Stimulated activated CD8-positive, alpha-beta memory T cell treated with anti-CD3 and anti-CD28 coated beads, Interleukin-7, amount 100 ng/mL, for 24 hours (primary cell): ENCODE measurements around the gene SUFU.
"Not testable (repeated sequence)": the region's sequence is repeated elsewhere in the genome, so short reads cannot be mapped to it uniquely, and the experiment has no call there.

Experiments
- DNase-seq: peaks from one replicate; pipeline ENCODE4 v3.0.0-alpha.2; 2020; ENCODE audit warnings: low read depth

Gene SUFU

GRCh38 chr10:102652170-102652916, 148.6 kb downstream of the SUFU start:
- no peak for DNase-seq

- no peak for DNase-seq
Measured at GRCh38 chr10:102653060-102653459, 149.3 kb downstream of the SUFU start.

DNA sequence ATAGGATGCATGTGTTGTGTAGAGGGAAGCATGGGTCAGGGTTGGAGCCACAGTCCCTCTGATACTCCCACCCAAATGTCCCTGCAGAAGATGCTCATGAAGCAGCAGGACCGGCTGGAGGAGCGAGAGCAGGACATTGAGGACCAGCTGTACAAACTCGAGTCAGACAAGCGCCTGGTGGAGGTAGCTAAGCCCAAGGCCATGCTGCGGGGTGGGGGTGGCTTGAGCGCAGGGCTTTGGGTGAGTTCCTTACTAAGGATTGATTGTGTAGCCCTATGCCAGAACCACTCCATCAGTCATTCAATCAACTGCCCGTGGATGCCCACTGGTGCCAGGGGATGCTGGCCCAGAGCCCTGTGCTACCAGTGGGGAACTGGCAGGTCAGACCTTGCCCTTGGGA, 150.8 kb downstream of the SUFU start:
- no peak for DNase-seq

DNA sequence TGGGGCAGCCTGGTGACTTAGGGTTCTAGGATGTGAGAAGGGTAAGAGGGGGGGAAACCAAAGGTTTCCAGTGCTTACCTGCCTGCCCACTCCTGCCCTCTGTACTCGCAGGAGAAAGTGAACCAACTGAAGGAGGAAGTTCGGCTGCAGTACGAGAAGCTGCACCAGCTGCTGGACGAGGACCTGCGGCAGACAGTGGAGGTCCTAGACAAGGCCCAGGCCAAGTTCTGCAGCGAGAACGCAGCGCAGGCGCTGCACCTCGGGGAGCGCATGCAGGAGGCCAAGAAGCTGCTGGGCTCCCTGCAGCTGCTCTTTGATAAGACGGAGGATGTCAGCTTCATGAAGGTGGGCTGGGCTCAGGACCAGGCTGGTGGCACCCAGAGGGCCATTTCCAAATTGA, 151.2 kb downstream of the SUFU start:
- DNase-seq = no peak

GRCh38 chr10:102656026-102656425, 152.3 kb downstream of the SUFU start:
- no peak for DNase-seq

DNA sequence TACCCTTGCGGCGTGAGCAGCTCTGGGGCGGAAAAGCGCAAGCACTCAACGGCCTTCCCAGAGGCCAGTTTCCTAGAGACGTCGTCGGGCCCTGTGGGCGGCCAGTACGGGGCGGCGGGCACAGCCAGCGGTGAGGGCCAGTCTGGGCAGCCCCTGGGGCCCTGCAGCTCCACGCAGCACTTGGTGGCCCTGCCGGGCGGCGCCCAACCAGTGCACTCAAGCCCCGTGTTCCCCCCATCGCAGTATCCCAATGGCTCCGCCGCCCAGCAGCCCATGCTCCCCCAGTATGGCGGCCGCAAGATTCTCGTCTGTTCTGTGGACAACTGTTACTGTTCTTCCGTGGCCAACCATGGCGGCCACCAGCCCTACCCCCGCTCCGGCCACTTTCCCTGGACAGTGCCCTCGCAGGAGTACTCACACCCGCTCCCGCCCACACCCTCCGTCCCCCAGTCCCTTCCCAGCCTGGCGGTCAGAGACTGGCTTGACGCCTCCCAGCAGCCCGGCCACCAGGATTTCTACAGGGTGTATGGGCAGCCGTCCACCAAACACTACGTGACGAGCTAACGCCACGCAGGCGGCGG, 153.1 kb downstream of the SUFU start:
- DNase-seq = no peak

DNA sequence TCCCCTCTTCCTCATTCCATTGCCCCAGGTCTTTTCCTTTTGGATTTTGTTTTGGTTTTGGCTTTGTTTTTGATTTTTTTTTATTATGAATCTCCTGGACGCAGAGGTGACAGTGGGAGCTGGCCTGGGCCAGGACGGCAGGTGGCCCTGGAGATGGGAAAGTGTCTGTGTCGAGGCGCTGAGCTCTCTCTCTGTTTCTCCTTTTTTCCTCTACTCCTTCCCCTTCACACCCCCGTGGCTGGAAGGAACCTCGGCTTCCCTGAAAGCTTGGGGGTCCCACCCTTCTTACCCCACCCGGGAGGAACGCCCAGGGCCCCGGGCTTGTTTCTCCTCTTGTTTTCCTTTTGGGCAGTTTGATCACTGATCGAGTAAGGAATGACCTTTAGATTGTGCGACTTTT, 153.7 kb downstream of the SUFU start:
- no peak for DNase-seq

DNA sequence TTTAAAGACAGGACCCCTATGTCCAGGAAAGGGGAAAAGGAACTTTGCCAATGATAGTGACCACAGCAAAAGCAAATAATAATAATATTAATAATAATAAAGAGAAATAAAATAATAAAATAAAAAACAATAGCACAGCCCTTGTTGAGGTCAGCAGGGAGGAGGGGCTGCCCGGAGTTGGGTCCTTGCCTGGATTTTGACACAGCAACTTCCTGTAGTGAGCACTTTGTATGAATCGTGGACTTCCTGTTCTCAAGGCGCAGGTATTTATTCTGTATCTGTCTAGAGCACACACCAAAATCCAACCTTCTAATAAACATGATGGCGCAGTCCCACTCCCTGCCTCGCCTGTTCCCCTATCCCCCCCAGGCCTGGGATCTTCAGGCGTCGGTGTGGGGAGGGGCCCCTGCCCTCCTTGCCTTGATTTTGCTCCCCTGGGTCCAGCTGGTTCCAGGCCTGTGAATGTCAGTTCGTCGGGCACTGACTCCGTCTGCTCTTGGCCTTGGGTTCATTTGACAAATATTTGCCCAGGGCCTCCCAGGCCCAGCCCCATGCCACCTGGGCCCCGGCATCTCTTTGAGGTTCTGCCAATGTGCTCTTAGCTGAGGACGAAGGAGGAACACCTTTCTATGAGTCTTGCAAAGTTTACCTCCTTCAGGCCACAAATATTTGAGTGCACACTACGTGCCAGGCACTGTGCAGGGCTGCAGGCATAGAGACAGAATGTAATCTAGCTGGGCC, 154.4 kb downstream of the SUFU start:
- DNase-seq = no peak

DNA sequence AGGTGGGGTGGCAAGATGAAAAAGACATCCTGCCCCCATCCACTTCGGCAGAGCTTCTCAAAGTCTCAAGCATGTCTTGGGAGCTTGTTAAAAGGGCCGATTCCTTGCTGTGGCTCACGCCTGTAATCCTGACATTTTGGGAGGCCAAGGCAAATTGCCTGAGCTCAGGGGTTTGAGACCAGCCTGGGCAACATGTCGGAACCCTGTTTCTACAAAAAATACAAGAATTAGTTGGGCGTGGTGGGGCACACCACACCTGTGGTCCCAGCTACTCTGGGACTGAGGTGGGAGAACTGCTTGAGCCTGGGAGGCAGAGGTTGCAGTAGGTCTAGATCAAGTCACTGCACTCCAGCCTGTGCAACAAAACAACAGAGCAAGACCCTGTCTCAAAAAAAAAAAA, 155.0 kb downstream of the SUFU start:
- DNase-seq = no peak

- DNase-seq = peak; percentile 33
Measured at GRCh38 chr10:102660888-102661657, 157.3 kb downstream of the SUFU start.

DNA sequence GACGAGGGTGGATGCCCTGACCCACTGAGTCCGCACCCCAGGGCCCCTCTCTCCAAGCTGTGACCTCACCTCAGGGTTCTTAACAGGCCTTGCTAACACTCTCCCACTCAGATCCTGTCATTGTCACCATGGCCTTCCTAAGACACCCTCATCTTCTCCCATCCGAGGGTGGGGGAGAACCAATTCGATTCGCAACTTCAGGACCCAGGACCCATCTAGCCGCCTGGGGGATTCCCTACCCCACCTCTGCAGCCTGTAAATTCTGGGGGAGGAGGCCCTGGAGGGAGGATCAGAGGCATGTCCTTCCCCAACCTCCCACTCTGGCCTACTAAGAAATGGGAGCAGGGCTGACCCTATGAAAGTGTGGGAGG, 157.9 kb downstream of the SUFU start:
- no peak for DNase-seq

DNA sequence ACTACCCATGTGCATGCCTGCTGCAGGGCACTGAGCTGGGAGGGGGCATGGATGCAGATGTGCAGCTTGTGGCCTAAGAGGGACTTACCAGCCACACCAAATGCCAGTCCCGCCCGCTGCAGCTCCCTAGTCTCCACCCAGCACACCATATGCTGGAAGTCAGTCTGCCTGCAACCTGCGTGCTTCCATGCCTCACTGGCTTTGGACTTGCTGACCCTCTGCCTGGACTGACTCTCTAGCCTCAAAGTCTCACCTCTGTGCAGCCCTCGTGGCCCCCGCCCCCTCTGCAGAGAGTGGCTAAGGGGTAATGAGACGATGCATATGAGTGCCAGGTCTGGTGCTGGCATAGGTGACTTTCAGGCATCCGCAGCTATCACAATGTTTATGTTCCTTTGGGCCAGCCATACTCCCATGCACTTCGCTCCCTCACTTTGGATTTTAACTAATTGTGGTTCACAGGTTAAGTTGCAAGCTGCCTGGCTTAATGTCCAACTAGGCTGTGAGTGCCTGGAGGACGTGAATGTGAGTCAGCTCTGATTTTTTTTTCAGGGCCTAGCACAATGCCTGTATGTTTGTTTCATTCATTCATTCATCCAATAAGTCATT, 162.2 kb downstream of the SUFU start:
- no peak for DNase-seq

GRCh38 chr10:102667411-102667810, 163.6 kb downstream of the SUFU start:
- not testable (repeated sequence) for DNase-seq

DNA sequence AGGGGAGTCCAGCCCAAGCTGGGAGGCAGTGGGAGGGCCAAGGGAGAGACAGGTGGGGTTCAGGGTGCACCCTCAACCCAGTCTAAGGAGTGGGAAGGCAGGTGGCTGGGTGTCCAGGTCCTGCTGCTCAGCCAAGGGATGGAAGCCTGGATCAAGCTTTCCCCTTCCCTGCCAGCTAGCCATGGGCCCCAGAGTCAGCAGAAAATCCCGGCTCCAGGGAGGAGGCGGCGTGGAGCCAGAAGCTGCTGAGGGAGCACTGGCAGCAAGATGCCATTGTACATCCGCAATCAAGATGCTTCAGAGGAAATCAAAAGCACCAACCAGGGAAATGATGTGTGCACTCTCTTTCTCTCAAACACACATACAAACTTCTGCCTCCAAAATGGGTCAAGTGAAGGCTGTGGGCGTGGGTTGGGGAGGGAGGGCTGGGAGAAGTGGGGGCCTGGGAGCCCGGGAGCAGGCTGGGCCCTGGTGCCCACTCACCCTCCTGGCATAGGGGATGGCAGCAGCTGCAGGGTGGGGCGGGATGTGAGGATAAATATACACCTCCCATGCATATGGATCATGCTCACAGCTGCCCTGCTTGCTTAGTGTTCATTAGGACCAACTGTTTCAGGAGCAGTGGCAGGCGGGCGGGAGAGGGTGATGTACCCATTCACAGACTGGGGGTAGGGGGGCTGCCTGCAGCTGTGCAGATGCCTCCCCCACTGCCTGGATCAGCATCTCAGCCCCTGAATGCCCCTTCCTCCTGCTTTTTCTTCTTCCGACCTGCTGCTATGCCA, 164.7 kb downstream of the SUFU start:
- no peak for DNase-seq

- no peak for DNase-seq
Measured at GRCh38 chr10:102669206-102670064, 165.7 kb downstream of the SUFU start.

DNA sequence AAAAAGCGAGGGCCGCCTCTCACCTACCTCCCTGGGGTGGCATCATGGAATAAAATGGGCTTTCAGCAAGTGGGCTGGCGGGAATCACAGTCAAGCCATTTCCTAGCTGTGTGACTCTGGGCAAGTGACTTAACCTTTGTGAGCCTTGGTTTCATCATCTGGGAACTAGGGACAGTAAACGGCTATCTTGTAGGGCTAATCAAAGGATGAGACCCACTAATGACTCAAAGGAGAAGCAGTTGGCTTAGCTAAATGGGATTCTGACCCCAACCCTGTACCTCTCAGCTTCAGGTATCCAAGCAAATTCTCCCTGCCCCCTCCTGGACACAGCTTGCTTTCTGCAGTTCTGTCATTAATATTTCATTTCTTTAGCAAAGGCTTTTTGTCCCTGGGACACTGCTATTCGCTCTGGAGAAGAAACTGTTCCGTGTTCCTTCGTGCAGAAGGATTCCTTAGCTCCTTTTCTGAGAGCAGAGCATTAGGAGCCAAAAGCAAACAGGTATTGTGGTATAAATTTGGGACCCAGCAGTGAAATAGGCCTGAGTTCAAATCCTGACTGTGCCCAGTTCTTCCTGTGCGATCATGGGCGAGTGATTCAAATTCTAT, 166.4 kb downstream of the SUFU start:
- no peak for DNase-seq

DNA sequence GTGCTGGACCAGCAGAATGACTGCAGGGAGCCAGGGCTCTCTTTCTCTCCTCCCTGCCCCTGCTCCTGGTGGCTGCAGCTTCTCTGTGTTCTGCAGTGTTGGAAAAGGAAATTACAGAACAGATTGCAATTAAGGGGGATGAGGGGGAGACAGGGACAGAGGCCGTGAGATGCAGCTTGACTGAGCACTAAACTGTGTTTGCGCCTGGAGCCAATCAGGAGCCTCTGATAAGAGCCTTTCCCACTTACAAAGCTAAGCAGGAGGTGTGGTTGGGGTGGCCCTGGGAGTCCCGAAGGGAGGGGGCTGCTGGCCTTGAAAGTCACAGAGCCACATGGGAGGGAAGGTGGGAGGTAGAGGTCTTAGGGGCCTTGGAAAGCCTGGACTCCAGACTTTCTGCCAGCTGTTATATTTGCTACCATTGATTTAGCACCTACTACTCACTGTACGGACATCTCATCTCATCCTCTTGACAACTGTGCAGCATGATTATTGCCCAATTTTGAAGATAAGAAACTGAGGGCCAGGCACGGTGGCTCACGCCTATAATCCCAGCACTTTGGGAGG, 167.2 kb downstream of the SUFU start:
- DNase-seq = no peak

GRCh38 chr10:102673236-102673818, 169.6 kb downstream of the SUFU start:
- no peak for DNase-seq

DNA sequence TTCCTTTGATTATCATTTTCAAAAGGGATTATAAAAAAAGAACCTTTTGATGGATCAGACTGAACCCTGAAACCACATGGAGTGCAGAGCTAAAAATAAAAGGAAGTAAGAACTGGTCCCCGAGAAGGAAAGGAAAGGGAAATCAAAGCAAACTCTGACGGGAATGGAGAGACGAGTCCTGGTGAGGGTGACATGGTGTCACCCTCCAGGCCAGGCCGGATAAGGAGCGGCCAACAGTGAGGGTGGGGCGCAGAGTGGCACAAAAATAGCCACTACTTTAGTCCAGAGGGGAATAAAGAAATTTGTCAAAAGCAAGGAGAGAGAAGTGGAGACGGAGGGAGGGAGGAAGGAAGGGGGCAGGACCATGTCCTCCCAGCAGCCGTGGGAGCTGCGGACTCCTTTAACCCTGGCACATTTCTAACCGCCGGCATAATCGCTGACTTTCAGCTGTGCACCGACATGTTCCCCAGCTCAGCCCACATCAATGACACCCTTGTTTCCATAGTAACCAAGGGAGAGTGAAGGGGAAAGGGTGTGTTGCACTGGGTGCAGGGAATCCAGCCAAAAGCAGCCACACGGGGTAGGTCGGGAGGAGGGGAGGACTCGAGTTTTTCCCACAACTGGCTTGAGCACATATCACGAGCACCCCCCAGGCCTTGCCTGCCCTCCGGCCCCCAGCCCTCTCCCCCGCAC, 170.2 kb downstream of the SUFU start:
- DNase-seq = no peak
